T-helper 2 cell treated with Interferon-gamma antibody and Interleukin-4, amounts not matched to agents 5 μg/mL and 100 μg/mL, for 36 hours (primary cell): ENCODE results near the gene EDIL3.
"Not testable (repeated sequence)": the region's sequence is repeated elsewhere in the genome, so short reads cannot be mapped to it uniquely, and the experiment has no call there.

ENCODE experiments used
- DNase-seq: peaks from one replicate; pipeline ENCODE4 v3.0.0; 2021; ENCODE audit warnings: low spot score
- H3K27ac Mint-ChIP-seq: one replicate; pipeline ENCODE4 v1.8.0; 2021; ENCODE audit warnings: mild to moderate bottlenecking, mixed read lengths
- H3K27me3 Mint-ChIP-seq: one replicate; pipeline ENCODE4 v1.8.0; 2021; ENCODE audit warnings: low read depth, mixed read lengths
- H3K36me3 Mint-ChIP-seq: one replicate; pipeline ENCODE4 v1.8.0; 2021; ENCODE audit warnings: low read depth, mixed read lengths
- H3K4me1 Mint-ChIP-seq: one replicate; pipeline ENCODE4 v1.8.0; 2021; ENCODE audit warnings: low read depth, mixed read lengths
- H3K4me3 Mint-ChIP-seq: one replicate; pipeline ENCODE4 v1.8.0; 2022; ENCODE audit warnings: mild to moderate bottlenecking, moderate library complexity, mixed read lengths
- H3K9me3 Mint-ChIP-seq: one replicate; pipeline ENCODE4 v1.8.0; 2021; ENCODE audit warnings: mixed read lengths

The EDIL3 gene

GRCh38 chr5:84301535-84301934 is 83.1 kb downstream of the EDIL3 start:
- no peak overlapping the region for H3K27ac Mint-ChIP-seq
- H3K4me1 Mint-ChIP-seq = no peaks in the 10 kb centered on the region
- no peaks in the 10 kb centered on the region for H3K9me3 Mint-ChIP-seq
- no peak overlapping the region for H3K4me3 Mint-ChIP-seq
- DNase-seq = no peak
- no peaks in the 10 kb centered on the region for H3K27me3 Mint-ChIP-seq
- H3K36me3 Mint-ChIP-seq = no peaks in the 10 kb centered on the region

DNA sequence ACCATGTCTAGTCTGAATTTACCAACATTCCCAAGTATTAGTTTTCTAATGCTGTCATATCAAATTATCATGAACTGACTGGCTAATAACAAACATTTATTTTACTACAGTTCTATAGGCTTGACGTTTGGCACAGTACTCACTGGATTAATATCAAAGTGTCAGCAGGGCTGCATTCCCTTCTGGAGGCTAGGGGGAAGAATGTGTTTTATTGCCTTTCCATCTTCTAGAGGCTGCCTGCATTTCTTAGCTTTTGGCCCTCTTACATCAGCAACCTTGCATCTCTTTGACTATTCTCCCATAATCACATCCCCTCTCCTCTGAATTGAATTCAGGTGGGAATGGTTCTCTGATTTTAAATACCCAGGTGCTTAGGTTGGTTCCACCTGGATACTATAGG is 84.7 kb downstream of the EDIL3 start:
- H3K9me3 Mint-ChIP-seq = no peaks in the 10 kb centered on the region
- no peak overlapping the region for H3K27ac Mint-ChIP-seq
- H3K36me3 Mint-ChIP-seq = no peaks in the 10 kb centered on the region
- DNase-seq = no peak
- H3K27me3 Mint-ChIP-seq = no peaks in the 10 kb centered on the region
- H3K4me3 Mint-ChIP-seq = no peak overlapping the region
- H3K4me1 Mint-ChIP-seq = no peaks in the 10 kb centered on the region

DNA sequence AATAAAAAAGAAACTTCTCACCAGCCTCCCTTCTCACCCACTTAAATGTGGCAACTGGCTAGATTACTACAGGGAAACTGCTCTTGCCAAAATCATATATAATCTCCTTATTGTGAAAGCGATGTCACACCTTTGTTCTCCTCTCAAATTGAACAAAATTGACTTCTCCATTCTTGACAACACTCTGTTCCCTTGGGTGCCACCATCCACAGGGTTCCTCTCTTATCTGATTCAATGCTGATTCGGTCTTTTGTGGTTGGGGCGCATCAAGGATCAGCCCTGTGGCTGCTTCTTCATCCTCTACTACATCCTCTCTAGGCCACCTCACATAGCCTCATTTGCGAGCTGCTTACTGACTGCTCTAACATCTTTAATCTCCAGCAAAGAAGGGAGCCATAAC is 86.1 kb downstream of the EDIL3 start:
- H3K4me3 Mint-ChIP-seq = no peak overlapping the region
- H3K4me1 Mint-ChIP-seq = no peaks in the 10 kb centered on the region
- no peaks in the 10 kb centered on the region for H3K36me3 Mint-ChIP-seq
- DNase-seq = no peak
- no peaks in the 10 kb centered on the region for H3K27me3 Mint-ChIP-seq
- H3K9me3 Mint-ChIP-seq = no peaks in the 10 kb centered on the region
- no peak overlapping the region for H3K27ac Mint-ChIP-seq

DNA sequence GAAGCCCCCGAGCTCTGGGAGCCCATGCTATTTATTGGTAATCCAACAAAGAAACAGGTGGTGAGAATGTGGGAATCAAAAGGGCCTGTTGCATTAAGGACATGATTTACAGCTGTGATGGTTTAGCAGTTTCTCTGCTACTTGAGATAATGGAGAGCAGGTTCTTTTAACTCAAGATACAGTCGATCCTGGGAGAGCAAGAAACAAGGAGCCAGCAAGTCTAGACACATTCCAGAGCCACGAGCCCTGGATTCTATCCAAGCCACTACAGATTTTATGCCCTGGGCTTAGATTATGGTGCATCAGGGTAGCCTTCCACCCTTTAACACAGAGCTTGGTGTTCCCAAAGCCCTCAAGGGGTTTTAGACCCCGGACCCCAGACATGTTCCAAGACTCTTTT is 87.0 kb downstream of the EDIL3 start:
- H3K27me3 Mint-ChIP-seq, H3K4me3 Mint-ChIP-seq, H3K4me1 Mint-ChIP-seq, H3K36me3 Mint-ChIP-seq, H3K9me3 Mint-ChIP-seq, H3K27ac Mint-ChIP-seq, DNase-seq: not testable (repeated sequence)

DNA sequence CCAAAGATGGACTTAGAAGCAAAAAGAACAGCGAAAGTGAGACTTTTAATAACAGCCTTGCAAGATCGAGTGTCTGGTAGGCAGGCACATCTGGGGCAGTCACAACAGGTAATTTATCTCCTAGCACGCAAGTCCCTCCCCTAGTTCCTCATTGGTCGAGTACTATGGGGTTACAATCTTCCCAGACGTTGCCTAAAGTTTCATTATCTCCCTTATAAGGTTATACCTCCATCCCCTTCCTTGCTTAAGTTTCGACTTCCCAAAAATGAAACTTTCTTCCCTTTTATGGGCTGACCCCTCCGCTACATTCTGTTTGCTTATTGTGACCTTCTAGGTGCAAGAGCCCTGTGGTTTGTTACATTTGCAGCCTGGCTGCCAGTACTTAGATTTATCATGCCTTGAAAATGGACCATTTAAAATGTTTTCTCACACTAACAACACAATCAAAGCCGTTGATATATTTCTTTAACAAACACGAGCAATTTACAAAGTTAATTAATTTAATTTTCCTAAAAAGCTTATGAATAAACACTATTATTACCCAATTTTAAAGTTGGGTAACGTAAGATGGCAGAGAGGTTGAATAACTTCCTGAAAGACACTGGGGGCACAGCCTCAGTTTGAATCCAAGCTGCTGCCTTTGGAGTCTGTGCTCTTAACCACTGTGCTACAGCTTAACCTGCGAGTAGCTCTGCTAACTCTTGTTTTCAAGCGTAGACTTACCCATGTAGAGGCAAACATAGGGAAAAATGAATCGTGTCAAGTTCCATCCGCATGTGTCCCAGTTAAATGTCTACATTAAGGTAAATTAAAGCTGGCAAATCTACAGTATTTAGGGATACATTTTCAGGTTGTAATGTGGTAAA is 91.7 kb downstream of the EDIL3 start:
- H3K27me3 Mint-ChIP-seq = no peaks in the 10 kb centered on the region
- no peak overlapping the region for H3K27ac Mint-ChIP-seq
- H3K4me1 Mint-ChIP-seq = peaks cover 2% of the 10 kb centered on the region
- no peaks in the 10 kb centered on the region for H3K9me3 Mint-ChIP-seq
- DNase-seq = no peak
- H3K4me3 Mint-ChIP-seq = no peak overlapping the region
- H3K36me3 Mint-ChIP-seq = no peaks in the 10 kb centered on the region

- no peak overlapping the region for H3K4me3 Mint-ChIP-seq
- peaks cover 5% of the 10 kb centered on the region for H3K4me1 Mint-ChIP-seq
- no peaks in the 10 kb centered on the region for H3K9me3 Mint-ChIP-seq
- H3K27me3 Mint-ChIP-seq = no peaks in the 10 kb centered on the region
- DNase-seq = no peak
- no peaks in the 10 kb centered on the region for H3K36me3 Mint-ChIP-seq
- H3K27ac Mint-ChIP-seq = no peak overlapping the region
Measured at GRCh38 chr5:84292000-84292642, 92.6 kb downstream of the EDIL3 start.

- Mint-ChIP-seq H3K4me3 (no peak overlapping the region), H3K27me3 (no peaks in the 10 kb centered on the region), H3K27ac (no peak overlapping the region), H3K9me3 (no peaks in the 10 kb centered on the region), H3K4me1 (peaks cover 5% of the 10 kb centered on the region), H3K36me3 (no peaks in the 10 kb centered on the region)
- no peak for DNase-seq
Measured at GRCh38 chr5:84290673-84291072, 94.0 kb downstream of the EDIL3 start.

DNA sequence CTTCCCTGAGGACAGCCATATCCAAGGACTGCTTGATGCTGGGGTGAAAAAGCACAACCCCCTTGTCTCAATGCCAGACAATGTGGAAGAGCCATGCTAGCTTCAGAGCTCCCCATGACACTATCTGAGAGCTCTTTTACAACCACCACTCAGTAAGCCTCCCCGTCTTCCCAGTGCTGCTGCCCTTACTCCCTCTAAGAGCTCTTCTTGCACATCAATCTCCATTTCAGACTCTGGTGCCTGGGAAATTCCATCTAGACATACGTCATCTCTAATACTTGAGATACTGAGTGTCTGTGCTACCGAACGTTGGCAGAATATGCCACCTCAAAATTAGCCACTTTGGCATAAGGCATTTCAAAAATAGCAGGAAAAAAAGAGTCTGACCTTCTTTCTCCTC is 94.5 kb downstream of the EDIL3 start:
- no peaks in the 10 kb centered on the region for H3K9me3 Mint-ChIP-seq
- peaks cover 5% of the 10 kb centered on the region for H3K4me1 Mint-ChIP-seq
- no peak overlapping the region for H3K4me3 Mint-ChIP-seq
- no peak overlapping the region for H3K27ac Mint-ChIP-seq
- H3K36me3 Mint-ChIP-seq = no peaks in the 10 kb centered on the region
- no peak for DNase-seq
- H3K27me3 Mint-ChIP-seq = no peaks in the 10 kb centered on the region

DNA sequence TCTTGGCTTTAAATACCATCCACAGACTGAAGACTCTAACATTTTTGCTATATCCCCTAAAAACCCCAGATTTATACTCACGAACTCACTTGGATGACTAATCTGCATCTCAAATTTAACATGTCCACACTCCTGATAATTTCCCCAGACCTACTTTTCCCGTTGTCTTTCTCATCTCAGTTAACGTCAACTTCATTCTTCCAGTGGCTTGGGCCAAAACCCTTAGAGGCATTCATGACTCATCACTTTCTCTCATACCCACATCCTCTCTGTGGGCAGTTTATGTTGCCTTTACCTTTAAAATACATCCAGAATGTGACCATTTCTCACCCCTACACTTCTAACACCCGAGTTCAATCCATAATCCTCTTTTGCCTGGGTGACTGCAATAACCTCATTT is 96.7 kb downstream of the EDIL3 start:
- no peaks in the 10 kb centered on the region for H3K27me3 Mint-ChIP-seq
- DNase-seq = no peak
- no peaks in the 10 kb centered on the region for H3K9me3 Mint-ChIP-seq
- no peaks in the 10 kb centered on the region for H3K36me3 Mint-ChIP-seq
- no peak overlapping the region for H3K4me3 Mint-ChIP-seq
- H3K4me1 Mint-ChIP-seq = peaks cover 5% of the 10 kb centered on the region
- no peak overlapping the region for H3K27ac Mint-ChIP-seq

- no peak overlapping the region for H3K4me3 Mint-ChIP-seq
- H3K9me3 Mint-ChIP-seq = no peaks in the 10 kb centered on the region
- no peaks in the 10 kb centered on the region for H3K27me3 Mint-ChIP-seq
- peaks cover 5% of the 10 kb centered on the region for H3K4me1 Mint-ChIP-seq
- no peaks in the 10 kb centered on the region for H3K36me3 Mint-ChIP-seq
- DNase-seq = no peak
- H3K27ac Mint-ChIP-seq = no peak overlapping the region
Measured at GRCh38 chr5:84286662-84287061, 98.0 kb downstream of the EDIL3 start.

DNA sequence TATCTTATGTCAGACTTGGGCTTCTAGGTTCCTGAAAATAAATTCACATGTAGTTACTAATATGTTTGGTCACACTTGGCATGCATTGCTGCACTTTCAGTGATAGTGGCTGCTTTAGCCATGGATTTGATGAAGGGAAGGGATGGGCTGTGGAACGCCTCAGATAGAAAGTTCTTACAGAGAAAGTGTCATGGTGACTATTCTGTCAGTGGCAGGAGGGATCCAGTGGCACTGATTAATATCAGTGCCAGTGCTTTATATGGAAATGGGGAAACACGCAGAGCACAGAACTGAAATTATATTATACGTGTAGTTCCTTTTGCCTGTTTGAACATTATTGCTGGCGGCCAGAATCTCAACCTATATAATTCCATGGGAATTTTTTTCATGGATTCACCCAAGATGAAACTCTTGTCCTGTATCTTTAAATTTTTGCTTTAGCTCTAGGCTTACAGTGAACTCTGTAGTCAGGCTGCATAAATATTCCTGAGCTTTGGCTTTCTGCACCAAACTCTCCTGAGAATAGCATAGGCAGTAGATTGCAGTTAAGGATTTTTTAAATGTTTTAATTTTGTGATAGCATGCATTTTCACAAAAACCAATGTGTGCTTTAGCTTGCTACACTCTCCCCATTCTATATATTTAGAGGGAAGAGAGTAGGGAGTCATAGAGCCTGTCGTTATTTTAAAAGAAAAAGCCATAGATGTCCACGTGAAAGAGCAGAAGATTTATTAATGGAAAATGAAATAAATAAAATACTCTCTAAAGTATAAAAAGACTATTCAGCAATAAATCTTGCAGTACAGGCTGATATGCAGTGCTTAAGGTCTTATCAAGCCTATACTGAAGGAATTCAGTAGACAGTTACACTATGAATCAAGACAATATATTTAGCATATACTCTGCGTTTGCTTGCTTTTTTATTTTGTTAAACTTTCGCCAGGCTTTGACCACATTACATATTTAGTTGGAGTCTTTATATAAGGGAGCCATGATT is 98.7 kb downstream of the EDIL3 start:
- H3K4me3 Mint-ChIP-seq = no peak overlapping the region
- no peak overlapping the region for H3K27ac Mint-ChIP-seq
- H3K36me3 Mint-ChIP-seq = no peaks in the 10 kb centered on the region
- H3K4me1 Mint-ChIP-seq = peaks cover 5% of the 10 kb centered on the region
- H3K9me3 Mint-ChIP-seq = no peaks in the 10 kb centered on the region
- H3K27me3 Mint-ChIP-seq = no peaks in the 10 kb centered on the region
- no peak for DNase-seq

GRCh38 chr5:84281383-84281782 is 103.3 kb downstream of the EDIL3 start:
- Mint-ChIP-seq H3K4me1 (no peaks in the 10 kb centered on the region), H3K9me3 (no peaks in the 10 kb centered on the region), H3K27ac (no peak overlapping the region), H3K27me3 (no peaks in the 10 kb centered on the region), H3K4me3 (no peak overlapping the region), H3K36me3 (no peaks in the 10 kb centered on the region)
- no peak for DNase-seq

- Mint-ChIP-seq H3K36me3 (no peaks in the 10 kb centered on the region), H3K4me1 (no peaks in the 10 kb centered on the region), H3K4me3 (no peak overlapping the region), H3K9me3 (no peaks in the 10 kb centered on the region), H3K27me3 (no peaks in the 10 kb centered on the region), H3K27ac (no peak overlapping the region)
- DNase-seq = no peak
Measured at GRCh38 chr5:84279234-84279633, 105.4 kb downstream of the EDIL3 start.

DNA sequence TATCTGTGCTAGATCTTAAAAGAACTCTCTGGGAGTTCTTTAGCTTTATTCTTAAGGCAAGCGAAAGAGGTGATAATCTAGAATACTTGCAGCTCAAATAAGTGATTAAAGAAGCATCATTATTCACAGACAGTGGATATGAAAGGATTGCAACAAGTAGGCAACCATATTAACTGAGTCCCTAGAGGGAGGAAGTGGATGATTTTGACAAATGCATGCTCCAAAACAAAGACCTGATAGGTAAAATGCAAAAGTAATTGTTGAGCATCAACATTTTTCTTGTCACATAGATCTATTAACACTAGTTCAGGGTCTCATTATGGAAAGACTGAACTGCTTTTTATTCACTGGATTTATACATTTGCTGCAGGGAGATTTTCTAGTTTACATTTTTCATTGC is 109.1 kb downstream of the EDIL3 start:
- DNase-seq = no peak
- Mint-ChIP-seq H3K36me3 (no peaks in the 10 kb centered on the region), H3K4me1 (no peaks in the 10 kb centered on the region), H3K27ac (no peak overlapping the region), H3K4me3 (no peak overlapping the region), H3K9me3 (no peaks in the 10 kb centered on the region), H3K27me3 (no peaks in the 10 kb centered on the region)
